Tibial nerve (tissue), 3 donors: ENCODE data around the gene SIX6.
A peak's percentile ranks its signal among the peaks of the same experiment; 100 is the strongest.

Experiments used
- CTCF ChIP-seq, 5 experiments: fragments of 200-600 bp in 3 of 5; fragments of 450-650 bp in 2 of 5; sonication (generic) in 3 of 5; IDR thresholded peaks; one replicate each; pipeline ENCODE4 v1.5.1; 2016 to 2019; ENCODE audit warnings: antibody characterized with exemption in 5 of 5, mild to moderate bottlenecking in 3 of 5, moderate library complexity in 2 of 5
- POLR2A ChIP-seq, 2 donors: fragments of 450-650 bp; IDR thresholded peaks; one replicate each; pipeline ENCODE4 v1.6.1; 2017; ENCODE audit warnings: antibody characterized with exemption in 2 of 2, mild to moderate bottlenecking in 2 of 2, moderate library complexity in 2 of 2

GRCh38 chr14:60514741-60515491, 6.0 kb downstream of the SIX6 start:
- TF ChIP-seq CTCF (IDR thresholded peaks at IDR 0.05) (peak in 4 of 5 experiments; percentile 23 to 48 (median 26)), POLR2A (IDR thresholded peaks at IDR 0.05) (no peak)
